RWPE1 (cell line): ENCODE results near the gene ACSM3.

Experiments used
- CTCF ChIA-PET: fragments of 350-600 bp; sonication (Branson Sonifier 250); formaldehyde crosslinking; extraction: SDS; loops from one replicate; lab custom pipeline; 2021; lab: Yijun Ruan, JAX
- POLR2A ChIA-PET: fragments of 400-600 bp; formaldehyde crosslinking; extraction: SDS; loops from one replicate; lab custom pipeline; 2020; ENCODE audit warnings: antibody characterized with exemption; ENCODE audit not compliant: low non-redundant PET; lab: Yijun Ruan, JAX
- DNase-seq: peaks from one replicate; pipeline ENCODE4 v3.0.0; 2012; ENCODE audit warnings: low spot score
- H3K27ac ChIP-seq: fragments of 450-650 bp; 2 replicates; pipeline ENCODE4 v1.5.1; 2017
- TF ChIP-seq, protein P1 (sequence below): fragments of 450-650 bp; conservative IDR thresholded peaks from 2 replicates; pipeline ENCODE4 v1.5.1; 2017; ENCODE audit warnings: low read depth, mild to moderate bottlenecking

ACSM3 gene

GRCh38 chr16:20806168-20807050 lies 42.6 kb downstream of the ACSM3 start, which contains the start of the genes ERI2 and REXO5:
Gene ERI2, minus strand, starts transcription at chr16:20806472. Its CDS starts 42 bp downstream, at chr16:20806430.
Gene REXO5, plus strand, starts transcription at chr16:20806527. Its CDS starts 427 bp downstream, at chr16:20806954.
- TF ChIP-seq, protein P1, sequence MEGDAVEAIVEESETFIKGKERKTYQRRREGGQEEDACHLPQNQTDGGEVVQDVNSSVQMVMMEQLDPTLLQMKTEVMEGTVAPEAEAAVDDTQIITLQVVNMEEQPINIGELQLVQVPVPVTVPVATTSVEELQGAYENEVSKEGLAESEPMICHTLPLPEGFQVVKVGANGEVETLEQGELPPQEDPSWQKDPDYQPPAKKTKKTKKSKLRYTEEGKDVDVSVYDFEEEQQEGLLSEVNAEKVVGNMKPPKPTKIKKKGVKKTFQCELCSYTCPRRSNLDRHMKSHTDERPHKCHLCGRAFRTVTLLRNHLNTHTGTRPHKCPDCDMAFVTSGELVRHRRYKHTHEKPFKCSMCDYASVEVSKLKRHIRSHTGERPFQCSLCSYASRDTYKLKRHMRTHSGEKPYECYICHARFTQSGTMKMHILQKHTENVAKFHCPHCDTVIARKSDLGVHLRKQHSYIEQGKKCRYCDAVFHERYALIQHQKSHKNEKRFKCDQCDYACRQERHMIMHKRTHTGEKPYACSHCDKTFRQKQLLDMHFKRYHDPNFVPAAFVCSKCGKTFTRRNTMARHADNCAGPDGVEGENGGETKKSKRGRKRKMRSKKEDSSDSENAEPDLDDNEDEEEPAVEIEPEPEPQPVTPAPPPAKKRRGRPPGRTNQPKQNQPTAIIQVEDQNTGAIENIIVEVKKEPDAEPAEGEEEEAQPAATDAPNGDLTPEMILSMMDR, result peak; percentile 55
- POLR2A ChIA-PET, result interaction anchor here (0.6 to 0.7 kb wide), 3 partner anchors 19 to 282 kb away, joined by 4 to 13 read pairs (median 9); no protein-coding TSS in a partner anchor
- CTCF ChIA-PET, result interaction anchor here (0.6 to 1.2 kb wide), 6 partner anchors 9 to 1271 kb away, joined by 3 to 6 read pairs (median 4); partner anchors contain the start of genes DCUN1D3 and LYRM1
- DNase-seq, result peak; percentile 90
- H3K27ac ChIP-seq, result peak within 1 kb of the TSS; percentile 98

DNA sequence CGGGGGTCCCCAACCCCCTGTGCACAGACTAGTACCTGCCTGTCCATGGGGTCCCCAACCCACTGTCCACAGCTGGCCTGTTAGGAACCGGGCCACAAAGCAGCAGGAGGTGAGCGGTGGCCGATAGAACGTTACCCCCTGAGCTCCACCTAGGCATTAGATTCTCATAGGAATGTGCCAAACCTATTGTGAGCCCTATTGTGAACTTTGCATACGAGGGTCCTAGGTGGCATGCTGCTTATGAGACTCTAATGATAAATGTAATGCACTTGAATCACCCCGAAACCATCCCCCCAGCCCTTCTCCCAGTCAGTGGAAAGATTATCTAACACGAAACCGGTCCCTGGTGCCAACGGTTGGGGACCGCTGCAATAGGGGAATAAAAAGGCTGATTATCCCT lies 44.0 kb downstream of the ACSM3 start:
- TF ChIP-seq, protein P1, result no peak
- peak overlapping the region; percentile 98 for H3K27ac ChIP-seq
- POLR2A ChIA-PET, result no interaction called here
- CTCF ChIA-PET, result no interaction called here
- no peak for DNase-seq

- TF ChIP-seq, protein P1, result no peak
- CTCF ChIA-PET, result interaction anchor here (0.6 kb wide), 1 partner anchor 20 kb away, joined by 4 read pairs; no protein-coding TSS in a partner anchor
- POLR2A ChIA-PET, result no interaction called here
- no peak for DNase-seq
- no peak overlapping the region for H3K27ac ChIP-seq
Observed at GRCh38 chr16:20811889-20812439, 48.1 kb downstream of the ACSM3 start.

- DNase-seq, result no peak
- TF ChIP-seq, protein P1, result no peak
- ChIA-PET POLR2A (no interaction called here), CTCF (interaction anchor here (0.6 kb wide), 1 partner anchor 21 kb away, joined by 4 read pairs; no protein-coding TSS in a partner anchor)
- no peak overlapping the region for H3K27ac ChIP-seq
Observed at GRCh38 chr16:20812510-20812909, 48.7 kb downstream of the ACSM3 start.

DNA sequence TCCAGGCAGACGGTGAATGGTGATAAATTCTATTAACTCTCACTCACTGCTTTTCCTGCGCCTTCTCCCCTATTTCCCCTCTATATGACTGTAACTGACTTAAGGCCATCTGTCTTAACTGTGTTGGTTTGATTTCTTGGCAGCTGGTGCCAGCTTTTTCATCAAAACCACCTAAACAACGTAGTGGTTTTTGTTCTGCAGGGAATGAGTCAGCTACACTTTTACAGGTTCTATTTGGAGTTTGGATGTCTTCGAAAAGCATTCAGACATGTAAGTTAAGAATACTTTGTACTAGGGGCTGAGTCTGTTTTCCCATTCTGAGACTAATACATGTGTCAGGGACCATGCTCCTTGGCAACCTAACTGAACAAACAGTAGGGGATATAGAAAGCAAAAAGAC lies 51.0 kb downstream of the ACSM3 start:
- TF ChIP-seq, protein P1, result no peak
- H3K27ac ChIP-seq, result no peak overlapping the region
- CTCF ChIA-PET, result interaction anchor here (0.6 kb wide), 1 partner anchor 371 kb away, joined by 5 read pairs; no protein-coding TSS in a partner anchor
- POLR2A ChIA-PET, result no interaction called here
- no peak for DNase-seq

DNA sequence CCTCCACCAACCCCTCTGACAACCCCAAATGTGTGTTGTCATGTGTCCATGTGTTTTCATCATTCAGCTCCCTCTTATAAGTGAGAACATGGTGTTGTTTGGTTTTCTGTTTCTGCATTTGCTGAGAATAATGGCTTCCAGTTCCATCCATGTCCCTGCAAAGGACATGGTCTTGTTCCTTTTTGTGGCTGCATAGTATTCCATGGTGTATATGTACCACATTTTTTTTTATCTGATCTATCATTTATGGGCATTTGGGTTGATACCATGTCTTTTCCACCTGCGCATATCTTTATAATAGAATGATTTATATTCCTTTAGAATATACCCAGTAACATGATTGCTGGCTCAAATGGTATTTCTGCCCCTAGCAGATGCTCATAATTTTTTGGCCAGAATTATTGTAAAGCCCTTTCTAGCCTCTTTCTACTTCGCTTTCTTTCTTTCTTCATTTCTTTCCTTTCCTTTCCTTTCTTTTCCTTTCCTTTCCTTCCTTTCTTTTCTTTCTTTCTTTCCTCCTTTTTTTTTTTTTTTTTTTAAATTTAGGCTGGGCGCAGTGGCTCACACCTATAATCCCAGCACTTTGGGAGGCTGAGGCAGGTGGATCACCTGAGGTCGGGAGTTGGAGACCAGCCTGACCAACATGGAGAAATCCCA lies 55.2 kb downstream of the ACSM3 start:
- DNase-seq, result no peak
- ChIA-PET POLR2A (no interaction called here), CTCF (no interaction called here)
- H3K27ac ChIP-seq, result no peak overlapping the region
- TF ChIP-seq, protein P1, result no peak
